HG02798 (cell line): ENCODE measurements around the gene PKP2.

ENCODE experiments used
- ATAC-seq: cut with Tn5 transposase; IDR thresholded peaks from one replicate; pipeline ENCODE4 v1.9.1; 2021; ENCODE audit warnings: mild to moderate bottlenecking; ENCODE audit not compliant: unreplicated experiment, poor library complexity

PKP2 gene

DNA sequence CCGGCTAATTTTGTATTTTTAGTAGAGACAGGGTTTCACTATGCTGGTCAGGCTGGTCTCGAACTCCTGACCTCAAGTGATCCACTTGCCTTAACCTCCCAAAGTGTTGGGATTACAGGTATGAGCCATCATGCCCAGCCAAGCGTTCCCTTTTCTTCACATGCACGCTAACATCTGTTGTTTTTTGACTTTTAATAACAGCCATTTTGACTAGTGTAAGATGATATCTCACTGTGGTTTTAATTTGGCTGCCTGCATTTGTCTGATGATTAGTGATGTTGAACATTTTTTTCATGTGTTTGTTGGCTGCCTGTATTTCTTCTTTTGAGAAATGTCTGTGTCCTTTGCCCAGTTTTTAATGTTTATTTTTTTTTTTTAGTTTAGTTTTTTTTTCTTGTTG, 130.7 kb downstream of the PKP2 start:
- ATAC-seq, result no peak

DNA sequence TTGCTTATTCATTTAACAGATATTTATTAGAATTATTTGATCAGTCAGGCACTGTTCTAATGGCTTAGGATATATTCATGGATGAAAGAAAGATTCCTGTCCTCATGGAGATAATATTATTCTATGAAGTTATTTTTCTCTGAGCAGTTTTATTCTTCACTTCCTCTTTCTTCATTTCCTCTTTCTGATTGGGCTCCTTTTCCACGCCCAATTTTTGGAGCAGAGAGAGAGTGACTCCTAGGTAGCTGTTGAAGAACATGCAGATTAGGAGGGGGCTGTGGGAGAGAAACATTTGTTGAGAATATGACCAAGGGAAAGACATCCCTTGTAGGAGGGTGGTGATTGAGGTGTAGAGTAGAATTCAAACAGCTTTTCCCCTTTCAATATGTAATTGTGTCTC, 134.9 kb downstream of the PKP2 start:
- peak; percentile 50 for ATAC-seq

GRCh38 chr12:32757157-32757556, 139.4 kb downstream of the PKP2 start:
- no peak for ATAC-seq

DNA sequence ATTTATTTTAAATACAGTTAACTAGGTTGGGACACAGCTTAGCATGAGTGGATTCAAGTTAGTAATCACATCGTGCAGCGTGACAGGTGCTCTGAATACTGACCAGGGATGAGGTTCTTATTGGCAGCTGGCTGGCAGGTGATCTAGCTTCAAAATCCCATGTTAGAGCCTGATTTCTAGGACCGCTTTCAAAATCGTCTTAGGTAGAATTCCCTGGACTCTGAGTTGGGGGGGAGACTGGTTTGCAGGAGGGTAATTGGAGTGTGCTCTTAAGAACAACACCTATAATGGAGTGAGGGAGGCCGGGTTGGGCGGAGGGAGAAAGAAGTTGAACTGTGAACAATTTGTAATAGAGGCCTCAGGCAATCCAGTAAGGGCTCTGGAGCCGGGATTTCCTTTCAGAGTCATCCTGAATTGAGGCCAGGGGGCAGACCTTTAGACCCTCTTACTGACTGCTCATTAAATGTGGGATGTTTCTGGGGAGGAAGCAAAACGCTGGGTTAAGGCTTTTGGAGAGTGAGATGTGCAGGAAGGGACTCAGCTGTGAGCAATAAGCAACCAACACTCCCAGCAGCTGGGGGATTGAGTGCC, 140.0 kb downstream of the PKP2 start:
- no peak for ATAC-seq

DNA sequence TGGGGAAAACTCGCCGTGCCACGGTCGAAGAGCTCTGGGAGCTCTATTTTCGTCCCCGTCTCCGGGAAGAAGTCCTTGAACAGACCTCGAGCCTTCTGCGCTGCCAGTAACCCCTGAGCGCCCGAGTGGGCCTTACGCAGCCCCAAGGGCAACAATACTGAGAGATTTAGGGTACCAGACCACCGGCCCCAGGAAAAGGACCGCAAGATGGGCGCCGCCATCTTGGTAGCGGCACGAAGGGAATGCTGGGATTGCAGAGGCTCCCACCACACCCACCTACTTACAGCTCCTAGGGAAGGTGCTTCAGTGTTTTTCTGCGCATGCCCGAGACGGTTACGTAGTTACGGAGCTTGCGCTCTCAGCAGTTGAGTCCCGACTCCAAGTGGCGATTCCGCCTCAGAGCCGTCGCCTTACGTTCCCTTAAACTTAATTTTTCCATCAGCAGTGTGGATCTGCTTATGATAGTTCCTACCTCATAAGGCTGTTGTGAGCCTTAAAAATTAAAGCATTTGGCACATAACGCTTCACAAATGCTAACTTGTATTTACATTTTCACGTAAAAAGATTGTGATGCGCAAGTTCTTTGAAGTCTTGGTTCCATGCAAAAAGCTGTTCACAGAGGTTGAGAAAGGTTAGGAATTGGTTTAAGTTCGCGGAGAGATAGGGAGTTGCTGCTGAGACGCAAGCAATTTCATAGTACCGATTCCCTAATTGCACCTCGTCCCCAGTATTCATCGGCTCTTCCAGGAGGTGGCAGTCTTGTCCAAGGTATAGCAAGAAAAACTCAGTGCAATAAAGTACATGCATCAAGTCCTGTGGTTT, 140.7 kb downstream of the PKP2 start, which contains the start of gene YARS2:
YARS2 (minus strand) TSS at position 244 of the 822 bp plus-strand sequence; CDS start at position 221, 23 bp downstream.
- ATAC-seq, result peak; percentile 93

DNA sequence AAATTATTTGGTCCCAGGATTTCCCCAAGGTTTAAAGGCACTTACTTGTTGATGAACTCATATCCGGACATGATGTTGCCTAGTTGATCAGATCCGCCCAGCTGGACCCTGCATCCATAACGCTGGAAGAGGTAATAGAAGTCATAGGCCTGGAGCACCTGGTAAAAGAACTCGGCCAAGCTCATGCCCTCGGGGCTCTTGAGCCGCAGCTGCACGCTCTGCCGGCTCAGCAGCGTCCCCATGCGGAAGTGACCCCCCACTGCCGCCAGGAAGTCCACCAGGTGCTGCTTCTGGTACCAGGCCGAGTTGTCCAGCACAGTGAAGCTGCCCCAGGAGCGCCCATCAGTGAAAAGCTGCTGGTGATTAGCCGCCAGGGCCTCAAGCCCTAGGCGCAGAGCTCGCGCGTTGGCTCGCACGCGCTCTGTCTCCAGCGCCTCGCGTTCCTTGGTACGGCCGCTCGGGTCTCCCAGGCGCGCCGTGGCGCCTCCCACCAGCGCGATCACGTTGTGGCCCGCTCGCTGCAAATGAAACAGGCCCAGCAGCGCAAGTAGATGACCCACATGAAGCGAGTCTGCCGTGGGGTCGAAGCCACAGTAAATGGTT, 141.4 kb downstream of the PKP2 start:
- peak; percentile 73 for ATAC-seq

- no peak for ATAC-seq
These were observed 142.5 kb downstream of the PKP2 start for GRCh38 chr12:32754111-32754510.

- no peak for ATAC-seq
These were observed 143.0 kb downstream of the PKP2 start for GRCh38 chr12:32753605-32754004.

DNA sequence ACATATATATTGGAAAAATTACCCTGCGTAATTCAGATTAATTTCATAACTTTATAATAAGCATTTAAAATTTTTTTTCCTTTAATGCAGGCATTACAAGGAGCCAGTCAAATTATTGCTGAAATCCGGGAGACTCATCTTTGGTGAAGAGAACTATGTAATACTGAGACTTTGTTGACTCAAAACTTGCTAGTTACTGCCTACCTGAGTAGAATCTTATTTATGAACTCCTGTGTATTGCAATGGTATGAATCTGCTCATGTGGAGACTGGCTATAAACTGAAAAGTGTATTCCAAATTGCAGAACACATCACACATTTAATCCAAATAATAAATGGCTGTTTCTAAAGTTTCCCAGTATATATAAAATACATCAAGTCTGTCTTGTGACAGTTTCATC, 153.3 kb downstream of the PKP2 start:
- no peak for ATAC-seq

GRCh38 chr12:32742133-32742532, 154.4 kb downstream of the PKP2 start:
- no peak for ATAC-seq
